Neural progenitor cell (in vitro differentiated cells): ENCODE data around the gene KRTAP10-2. TPM values are rescaled to one million over a fixed set of nuclear protein-coding genes. Genes with fewer than 3 reads are reported as not detected.

Source experiments
- DNase-seq: peaks from one replicate; pipeline ENCODE4 v3.0.0-alpha.2; 2016; ENCODE audit warnings: low spot score
- H2AFZ ChIP-seq: fragments of 200-600 bp; sonication (generic); replicated peaks from 2 replicates; pipeline ENCODE4 v1.6.1; 2016; ENCODE audit warnings: antibody characterized with exemption
- H3F3A ChIP-seq: fragments of 200-600 bp; sonication (generic); 2 replicates; pipeline ENCODE4 v1.6.1; 2016; ENCODE audit warnings: antibody characterized with exemption, low read depth
- H3K27ac ChIP-seq: fragments of 200-600 bp; sonication (generic); 2 replicates; pipeline ENCODE4 v1.5.1; 2016; ENCODE audit warnings: mild to moderate bottlenecking
- H3K27me3 ChIP-seq: fragments of 200-600 bp; sonication (generic); 2 replicates; pipeline ENCODE4 v1.6.1; 2016; ENCODE audit warnings: mild to moderate bottlenecking, moderate library complexity
- H3K36me3 ChIP-seq: fragments of 200-600 bp; sonication (generic); 2 replicates; pipeline ENCODE4 v1.5.1; 2016
- H3K4me1 ChIP-seq: fragments of 200-600 bp; sonication (generic); 2 replicates; pipeline ENCODE4 v1.6.1; 2016; ENCODE audit warnings: mixed run types
- H3K4me2 ChIP-seq: fragments of 200-600 bp; sonication (generic); 2 replicates; pipeline ENCODE4 v1.6.1; 2016
- H3K4me3 ChIP-seq: fragments of 200-600 bp; sonication (generic); 2 replicates; pipeline ENCODE4 v1.5.1; 2016
- H3K79me2 ChIP-seq: fragments of 200-600 bp; sonication (generic); 2 replicates; pipeline ENCODE4 v1.6.1; 2016; ENCODE audit warnings: low read depth
- H3K9ac ChIP-seq: fragments of 200-600 bp; sonication (generic); 2 replicates; pipeline ENCODE4 v1.6.1; 2016
- H3K9me3 ChIP-seq: fragments of 200-600 bp; sonication (generic); 2 replicates; pipeline ENCODE4 v1.5.1; 2016; ENCODE audit warnings: low read depth
- H4K20me1 ChIP-seq: fragments of 200-600 bp; sonication (generic); 2 replicates; pipeline ENCODE4 v1.6.1; 2016; ENCODE audit warnings: low read depth
- H3K27ac Mint-ChIP-seq: 3 replicates; pipeline ENCODE4 v1.8.0; 2021; ENCODE audit warnings: mixed read lengths
- H3K27me3 Mint-ChIP-seq: 2 replicates; pipeline ENCODE4 v1.8.0; 2022; ENCODE audit warnings: low read depth, mild to moderate bottlenecking, inconsistent platforms, moderate library complexity, mixed read lengths; ENCODE audit not compliant: insufficient read depth
- H3K36me3 Mint-ChIP-seq: 3 replicates; pipeline ENCODE4 v1.8.0; 2021; ENCODE audit warnings: mixed read lengths
- H3K4me1 Mint-ChIP-seq: 3 replicates; pipeline ENCODE4 v1.8.0; 2021; ENCODE audit warnings: mixed read lengths
- H3K4me3 Mint-ChIP-seq: 3 replicates; pipeline ENCODE4 v1.8.0; 2021; ENCODE audit warnings: mild to moderate bottlenecking, moderate library complexity, mixed read lengths
- H3K9me3 Mint-ChIP-seq: 3 replicates; pipeline ENCODE4 v1.8.0; 2020; ENCODE audit warnings: mixed read lengths
- CTCF ChIP-seq: fragments of 200-600 bp; sonication (generic); IDR thresholded peaks from 2 replicates; pipeline ENCODE4 v1.5.1; 2017; ENCODE audit warnings: antibody characterized with exemption, mild to moderate bottlenecking
- EZH2 ChIP-seq: fragments of 200-600 bp; sonication (generic); IDR thresholded peaks from 2 replicates; pipeline ENCODE4 v1.6.1; 2017; ENCODE audit warnings: antibody characterized with exemption, mild to moderate bottlenecking, moderate library complexity
- EZH2phosphoT487 ChIP-seq: fragments of 200-600 bp; sonication (generic); IDR thresholded peaks from 2 replicates; pipeline ENCODE4 v1.6.1; 2017; ENCODE audit warnings: antibody characterized with exemption
- total RNA-seq: library from RNA; depleted of rRNA; stranded (reverse); fragments of >200 nt; gene quantifications from 2 replicates; pipeline ENCODE4 v1.2.3, GENCODE V29; 2015; ENCODE audit warnings: low replicate concordance

KRTAP10-2 gene
- total RNA-seq, 1 donor from 2014 or later: not detected

GRCh38 chr21:44539991-44540666 is 11.2 kb downstream of the KRTAP10-2 start, which contains the start of gene KRTAP10-1:
TSS of gene KRTAP10-1 (minus strand) at chr21:44540195. CDS start at chr21:44540150, 45 bp downstream.
- no peak within 1 kb of the TSS for H3K4me3 ChIP-seq
- H2AFZ ChIP-seq: no peak within 1 kb of the TSS
- TF ChIP-seq CTCF: no peak
- TF ChIP-seq EZH2: no peak
- TF ChIP-seq EZH2phosphoT487: no peak
- H3K27me3 Mint-ChIP-seq: no peaks in the 10 kb centered on the region
- no peak for DNase-seq
- no peaks in the 10 kb centered on the region for H3K36me3 Mint-ChIP-seq
- H3K4me1 Mint-ChIP-seq: no peaks in the 10 kb centered on the region
- peaks cover 11% of the 10 kb centered on the region for H3K9me3 ChIP-seq
- H3K79me2 ChIP-seq: no peaks in the 10 kb centered on the region
- peaks cover 4% of the 10 kb centered on the region for H3K9me3 Mint-ChIP-seq
- no peak within 1 kb of the TSS for H3K4me2 ChIP-seq
- no peaks in the 10 kb centered on the region for H3K36me3 ChIP-seq
- H3K4me1 ChIP-seq: no peaks in the 10 kb centered on the region
- no peaks in the 10 kb centered on the region for H3F3A ChIP-seq
- no peaks in the 10 kb centered on the region for H3K27me3 ChIP-seq
- H3K27ac Mint-ChIP-seq: no peak within 1 kb of the TSS
- H3K9ac ChIP-seq: no peak within 1 kb of the TSS
- no peaks in the 10 kb centered on the region for H4K20me1 ChIP-seq
- no peak within 1 kb of the TSS for H3K4me3 Mint-ChIP-seq
- no peak within 1 kb of the TSS for H3K27ac ChIP-seq

- Histone ChIP-seq H3K79me2 (no peaks in the 10 kb centered on the region), H3K36me3 (no peaks in the 10 kb centered on the region), H3K4me3 (no peak overlapping the region), H3K27me3 (no peaks in the 10 kb centered on the region), H3K4me1 (no peaks in the 10 kb centered on the region), H2AFZ (no peak overlapping the region), H4K20me1 (no peaks in the 10 kb centered on the region), H3K27ac (no peak overlapping the region), H3K9me3 (peaks cover 11% of the 10 kb centered on the region), H3F3A (no peaks in the 10 kb centered on the region), H3K9ac (no peak overlapping the region), H3K4me2 (no peak overlapping the region)
- Mint-ChIP-seq H3K27me3 (peaks cover 4% of the 10 kb centered on the region), H3K36me3 (no peaks in the 10 kb centered on the region), H3K4me1 (no peaks in the 10 kb centered on the region), H3K27ac (peak overlapping the region; percentile 61), H3K4me3 (no peak overlapping the region), H3K9me3 (peaks cover 2% of the 10 kb centered on the region)
- no peak for TF ChIP-seq EZH2phosphoT487
- no peak for DNase-seq
These were observed 12.3 kb downstream of the KRTAP10-2 start for GRCh38 chr21:44539046-44539445.

- peaks cover 2% of the 10 kb centered on the region for H3K9me3 Mint-ChIP-seq
- H3K4me3 ChIP-seq: no peak overlapping the region
These were observed 13.1 kb downstream of the KRTAP10-2 start for GRCh38 chr21:44537930-44538911.

GRCh38 chr21:44535963-44536362 is 15.3 kb downstream of the KRTAP10-2 start:
- Histone ChIP-seq H3K4me2 (no peak overlapping the region), H3K36me3 (no peaks in the 10 kb centered on the region), H3K79me2 (no peaks in the 10 kb centered on the region), H3K4me1 (no peaks in the 10 kb centered on the region), H3F3A (no peaks in the 10 kb centered on the region), H4K20me1 (no peaks in the 10 kb centered on the region), H3K27ac (no peak overlapping the region), H3K9me3 (no peaks in the 10 kb centered on the region), H3K27me3 (no peaks in the 10 kb centered on the region), H3K9ac (no peak overlapping the region), H3K4me3 (no peak overlapping the region), H2AFZ (peak overlapping the region; percentile 31)
- Mint-ChIP-seq H3K4me1 (peaks cover 3% of the 10 kb centered on the region), H3K4me3 (no peak overlapping the region), H3K27ac (no peak overlapping the region), H3K27me3 (peaks cover 11% of the 10 kb centered on the region), H3K36me3 (no peaks in the 10 kb centered on the region), H3K9me3 (no peaks in the 10 kb centered on the region)
- no peak for DNase-seq
- TF ChIP-seq EZH2phosphoT487 (no peak), EZH2 (no peak), CTCF (no peak)

More at GRCh38 chr21:44537930-44538911, 13.1 kb downstream of the KRTAP10-2 start:
- Histone ChIP-seq H3K27ac (no peak overlapping the region), H3K4me2 (no peak overlapping the region), H3K36me3 (no peaks in the 10 kb centered on the region), H3K79me2 (no peaks in the 10 kb centered on the region), H3K27me3 (no peaks in the 10 kb centered on the region), H3K4me1 (no peaks in the 10 kb centered on the region), H3K9me3 (peaks cover 10% of the 10 kb centered on the region), H3K9ac (no peak overlapping the region), H4K20me1 (no peaks in the 10 kb centered on the region), H3F3A (no peaks in the 10 kb centered on the region), H2AFZ (no peak overlapping the region)
- Mint-ChIP-seq H3K27ac (peak overlapping the region; percentile 64), H3K4me1 (no peaks in the 10 kb centered on the region), H3K4me3 (no peak overlapping the region), H3K36me3 (no peaks in the 10 kb centered on the region), H3K27me3 (peaks cover 5% of the 10 kb centered on the region)
- DNase-seq: no peak
- TF ChIP-seq EZH2phosphoT487: no peak
